Hematopoietic multipotent progenitor cell treated with erythropoietin and hydrocortisone succinate and interleukin-3 and kit ligand, for 4 days (in vitro differentiated cells): ENCODE results near the gene CHAT.

Source experiments
- DNase-seq: peaks from one replicate; pipeline ENCODE4 v3.0.0-alpha.2; 2015

Gene CHAT

DNA sequence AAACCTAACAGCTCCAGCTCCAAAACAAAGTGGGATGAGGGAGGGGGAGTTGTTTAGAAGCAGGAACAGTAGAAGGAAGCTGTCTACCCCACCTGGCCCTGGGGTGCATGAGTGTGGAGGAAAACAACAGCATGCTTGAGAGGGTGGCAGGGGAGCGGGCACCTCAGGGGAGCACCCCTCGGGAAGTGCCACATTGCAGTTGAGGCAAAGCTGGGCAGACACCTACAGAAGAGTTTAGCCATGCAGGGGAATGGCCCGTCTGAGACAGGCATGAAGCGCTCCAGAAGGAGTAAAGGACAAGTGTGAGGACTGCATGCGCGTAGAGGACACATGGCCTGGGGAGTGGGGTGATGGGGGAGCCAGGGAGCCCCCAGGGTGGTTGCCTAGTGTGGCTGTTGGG is 18.1 kb downstream of the CHAT start:
- no peak for DNase-seq

- no peak for DNase-seq
Observed at GRCh38 chr10:49632406-49633317, 18.8 kb downstream of the CHAT start.

GRCh38 chr10:49633327-49634068 is 19.7 kb downstream of the CHAT start:
- no peak for DNase-seq

GRCh38 chr10:49634069-49634660 is 20.3 kb downstream of the CHAT start:
- DNase-seq, result no peak

- DNase-seq, result no peak
Observed at GRCh38 chr10:49642311-49642710, 28.5 kb downstream of the CHAT start.

DNA sequence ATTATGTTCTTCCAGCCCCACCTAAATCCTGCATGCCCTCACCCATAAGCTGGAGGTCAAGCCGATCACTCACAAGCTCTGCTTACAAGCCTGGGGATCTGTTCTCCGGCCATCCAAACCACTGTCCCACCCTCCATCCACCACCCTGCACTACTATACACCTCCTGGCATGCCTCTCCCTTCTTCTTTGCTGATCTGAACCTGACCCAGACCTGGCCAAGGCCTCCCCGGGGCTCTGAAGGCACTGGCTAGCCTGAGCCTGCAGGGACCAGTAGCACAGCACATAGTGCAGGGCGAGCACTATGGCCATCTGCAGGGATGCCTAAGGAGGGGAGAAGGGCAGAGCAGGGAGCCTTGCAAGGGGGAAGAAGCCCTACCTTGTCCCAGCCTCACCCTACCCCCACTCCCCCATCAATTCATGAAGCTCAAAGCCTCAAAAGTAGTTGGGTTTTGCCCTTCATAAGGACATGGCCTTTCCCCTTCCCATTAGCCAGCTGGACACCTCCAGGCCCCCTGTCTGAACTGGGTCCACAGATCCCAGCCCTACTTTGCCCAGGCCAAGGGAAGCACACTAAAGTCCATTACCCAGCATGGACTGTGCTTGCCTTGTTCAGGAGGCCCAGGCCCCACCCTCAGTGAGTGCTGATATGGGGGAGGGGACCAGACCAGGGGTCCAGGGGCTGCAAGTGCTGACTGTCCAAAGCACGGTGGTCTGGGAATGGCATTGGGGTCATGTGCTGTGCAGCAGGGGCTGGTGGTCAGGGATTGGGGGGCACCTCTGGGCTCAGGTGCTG is 29.6 kb downstream of the CHAT start:
- DNase-seq, result no peak

- no peak for DNase-seq
Observed at GRCh38 chr10:49644035-49644646, 30.3 kb downstream of the CHAT start.

- no peak for DNase-seq
Observed at GRCh38 chr10:49645417-49645816, 31.6 kb downstream of the CHAT start.

DNA sequence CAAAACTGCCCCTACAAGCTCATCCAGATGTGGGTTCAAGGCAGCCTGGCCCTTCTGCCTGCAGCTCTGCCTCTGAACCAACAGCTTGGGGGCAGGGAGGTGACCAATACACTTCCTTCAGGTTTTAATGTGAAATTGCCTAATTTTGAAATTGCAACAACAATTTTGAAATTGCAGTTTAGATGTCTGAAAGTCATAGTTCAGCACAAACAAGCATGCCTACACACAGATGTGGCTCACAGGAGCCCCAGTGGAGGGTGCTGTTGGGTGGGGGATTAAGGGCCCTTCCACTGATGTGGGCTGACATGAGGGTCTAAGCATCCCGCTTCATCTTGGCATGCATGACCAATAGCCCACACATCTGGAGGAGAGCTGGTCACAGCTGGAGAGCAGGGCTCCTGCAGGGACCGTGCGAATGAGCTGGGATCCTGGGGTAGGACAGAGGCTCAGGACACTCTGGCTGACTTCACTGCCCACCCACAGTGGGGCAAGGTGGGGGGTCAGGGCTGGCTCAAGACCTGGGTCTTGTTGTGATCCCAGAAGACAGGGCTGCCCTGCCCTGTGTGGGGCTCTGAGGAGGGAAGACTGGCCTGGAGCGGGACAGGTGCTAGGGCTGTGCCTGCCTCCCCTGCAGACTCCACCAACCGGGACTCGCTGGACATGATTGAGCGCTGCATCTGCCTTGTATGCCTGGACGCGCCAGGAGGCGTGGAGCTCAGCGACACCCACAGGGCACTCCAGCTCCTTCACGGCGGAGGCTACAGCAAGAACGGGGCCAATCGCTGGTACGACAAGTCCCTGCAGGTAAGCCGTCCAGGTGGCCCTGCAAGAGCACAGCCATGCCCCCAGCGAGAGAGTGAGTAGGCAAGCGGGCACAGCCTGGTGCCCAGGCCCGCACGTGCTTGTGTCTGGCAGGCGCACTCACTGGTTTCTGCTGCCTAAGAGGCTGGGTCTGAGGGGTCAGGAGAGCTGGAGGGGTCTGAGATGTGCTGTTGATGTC is 32.3 kb downstream of the CHAT start:
- peak; percentile 9 for DNase-seq

DNA sequence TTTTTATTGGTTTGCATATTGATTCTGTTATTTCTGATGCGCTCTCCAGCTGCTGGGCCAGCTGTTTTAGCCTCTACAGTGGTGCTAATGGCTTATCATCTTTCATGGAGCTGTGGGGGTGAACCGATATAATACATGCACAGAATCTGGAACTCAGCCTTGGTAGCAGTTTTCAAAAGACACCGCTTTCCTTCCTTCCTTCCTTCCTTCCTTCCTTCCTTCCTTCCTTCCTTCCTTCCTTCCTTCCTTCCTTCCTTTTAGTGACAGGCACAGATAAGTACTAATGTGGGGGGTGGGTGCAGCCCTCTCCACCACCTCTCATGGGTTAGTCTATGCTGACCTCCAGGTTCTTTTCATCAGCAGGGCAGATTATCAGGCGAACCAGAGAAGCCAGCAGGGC is 33.7 kb downstream of the CHAT start:
- DNase-seq, result no peak

GRCh38 chr10:49647985-49648795 is 34.4 kb downstream of the CHAT start:
- DNase-seq, result no peak

GRCh38 chr10:49649294-49649693 is 35.5 kb downstream of the CHAT start:
- DNase-seq, result peak; percentile 20

DNA sequence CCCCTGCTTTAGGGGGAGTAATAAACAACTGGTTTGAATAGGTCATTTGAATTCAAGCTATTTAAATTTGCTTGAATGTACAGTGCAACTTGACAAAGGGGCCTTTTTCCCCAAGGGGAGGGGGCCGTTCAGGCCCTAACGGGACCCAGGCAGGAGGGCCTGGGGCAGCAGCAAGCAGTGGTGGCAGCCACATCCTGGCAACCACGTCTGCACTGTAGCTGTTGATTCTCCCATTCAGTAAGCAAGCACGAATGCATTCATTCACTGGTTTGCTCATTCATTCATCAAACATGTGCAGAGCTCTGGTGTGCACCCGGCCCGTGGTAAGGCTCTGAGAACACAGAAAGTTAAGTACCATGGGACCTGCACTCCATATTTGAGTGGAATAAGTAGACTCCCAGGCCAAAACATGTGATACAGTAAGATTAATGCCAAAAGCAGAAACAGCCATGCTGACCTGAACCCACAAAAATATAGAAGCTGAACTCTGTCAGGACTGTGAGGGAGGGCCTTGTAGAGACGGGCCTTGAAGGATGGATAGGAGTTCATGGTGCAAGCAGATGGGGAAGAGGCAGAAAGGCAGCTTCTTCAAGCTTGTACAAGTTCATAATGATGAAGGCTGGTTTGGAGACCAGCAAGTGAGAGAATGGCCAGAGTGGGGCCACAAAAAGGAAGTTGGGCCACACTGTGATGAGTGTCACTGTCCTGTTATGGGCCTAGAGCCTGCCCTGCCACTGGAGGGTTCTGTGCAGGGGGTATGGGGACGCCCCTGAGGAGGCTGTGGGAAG is 36.3 kb downstream of the CHAT start:
- no peak for DNase-seq

DNA sequence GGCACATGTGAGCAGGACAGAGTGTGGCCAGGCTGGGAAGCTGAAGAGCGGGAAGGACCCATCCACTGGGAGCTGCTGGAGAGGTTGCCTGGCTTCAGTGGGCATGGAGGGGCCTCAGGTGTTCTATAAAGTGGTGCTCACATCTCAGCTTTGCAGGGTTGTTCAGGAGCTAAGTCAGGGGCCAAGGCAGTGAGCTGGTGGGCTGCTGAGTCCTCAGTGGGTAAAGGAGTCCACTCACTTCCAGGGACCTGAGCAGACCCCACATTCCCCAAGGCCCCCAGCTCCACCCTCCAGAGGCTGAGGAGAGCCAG is 36.8 kb downstream of the CHAT start:
- no peak for DNase-seq

- no peak for DNase-seq
Observed at GRCh38 chr10:49651039-49651835, 37.4 kb downstream of the CHAT start.

GRCh38 chr10:49651917-49652316 is 38.1 kb downstream of the CHAT start:
- DNase-seq, result no peak

DNA sequence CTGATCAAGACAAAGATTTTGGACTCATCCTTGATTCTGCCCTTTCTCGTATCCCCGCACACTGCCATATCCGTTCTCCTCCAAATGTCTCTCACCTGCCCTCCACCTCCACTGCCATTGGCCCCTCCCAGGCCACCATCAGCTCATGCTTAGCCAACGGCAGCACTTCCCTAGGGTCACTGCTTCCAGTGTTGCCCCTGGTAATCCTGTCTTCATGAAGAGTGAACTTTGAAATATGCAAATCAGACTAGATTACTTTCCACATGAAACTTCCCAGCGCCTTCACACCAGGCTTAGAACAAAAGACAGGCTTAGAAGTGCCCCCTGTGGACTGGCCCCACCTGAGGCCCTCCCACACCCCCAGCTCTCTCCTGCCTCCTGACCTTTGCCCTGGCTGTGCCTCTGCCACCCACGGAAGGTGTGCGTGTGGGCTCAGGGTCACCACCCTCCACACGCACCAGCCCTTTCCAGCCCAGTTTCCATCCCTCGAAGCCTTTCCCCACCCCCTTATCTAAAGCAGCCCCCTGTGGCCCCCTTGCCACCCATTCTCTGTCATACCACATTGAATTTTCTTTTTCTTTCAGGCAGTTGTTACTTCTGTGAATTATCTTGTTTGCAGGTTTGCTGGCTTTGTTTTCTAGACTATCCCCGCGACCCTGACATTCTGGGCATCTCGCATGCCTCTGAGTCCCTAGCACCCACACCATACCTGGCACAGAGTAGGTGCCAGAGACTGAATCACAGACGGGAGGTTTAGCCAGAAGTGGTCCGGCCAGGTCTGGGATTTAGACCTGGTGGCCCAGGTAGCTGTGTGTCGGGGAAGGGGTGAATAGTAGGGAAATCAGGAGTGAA is 38.8 kb downstream of the CHAT start:
- DNase-seq, result no peak
